GM23338 (cell line): ENCODE measurements around the gene F8A3.
"Not testable (repeated sequence)": the region's sequence is repeated elsewhere in the genome, so short reads cannot be mapped to it uniquely, and the experiment has no call there.

Experiments
- CTCF ChIP-seq, 2 experiments: fragments of 200-600 bp in 1 of 2; sonication (generic) in 1 of 2; conservative IDR thresholded peaks; 2 replicates each; pipeline versions ENCODE4 v1.5.1 to v1.6.1; 2016 to 2017; ENCODE audit warnings: antibody characterized with exemption in 2 of 2, low read depth in 2 of 2, mild to moderate bottlenecking in 2 of 2, moderate library complexity in 1 of 2
- EZH2 ChIP-seq: fragments of 200-600 bp; sonication (generic); IDR thresholded peaks from one replicate; pipeline ENCODE4 v1.8.0; 2017; ENCODE audit warnings: antibody characterized with exemption, mild to moderate bottlenecking, low read depth; ENCODE audit not compliant: unreplicated experiment
- POLR2AphosphoS5 ChIP-seq: IDR thresholded peaks from 2 replicates; pipeline ENCODE4 v1.6.1; 2016; ENCODE audit warnings: antibody characterized with exemption, low read depth
- REST ChIP-seq: IDR thresholded peaks from one replicate; pipeline ENCODE4 v1.6.1; 2018; ENCODE audit warnings: antibody characterized with exemption; ENCODE audit not compliant: unreplicated experiment

GRCh38 chrX:155460501-155460900 lies 2.1 kb upstream of the F8A3 start:
- not testable (repeated sequence) for TF ChIP-seq POLR2AphosphoS5; CTCF (conservative IDR thresholded peaks at IDR 0.05; ENCODE audit: low read depth in 2 of 2); EZH2; REST
